ENCODE results near the gene MFSD11.
"Not testable (repeated sequence)": the region's sequence is repeated elsewhere in the genome, so short reads cannot be mapped to it uniquely, and the experiment has no call there.

The MFSD11 gene

DNA sequence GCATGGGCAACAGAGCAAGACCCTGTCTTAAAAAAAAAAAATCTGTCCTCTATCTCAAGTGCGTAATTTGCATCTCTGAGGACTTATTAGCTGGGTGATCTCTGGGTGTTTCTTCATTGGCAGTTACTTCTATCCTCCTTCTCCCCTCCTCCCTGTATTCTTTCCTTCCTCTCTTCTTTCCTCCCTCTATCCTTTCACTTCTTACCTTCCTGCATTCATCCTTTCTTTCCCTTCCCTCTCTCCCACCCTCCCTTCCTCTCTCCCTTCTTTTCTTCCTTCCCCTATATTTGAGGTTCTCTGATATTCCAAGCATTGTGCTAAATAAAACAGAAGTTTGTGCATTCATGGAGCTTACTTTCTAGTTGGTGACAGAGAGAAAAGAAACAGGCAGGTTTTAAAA, 10.7 kb downstream of the MFSD11 start:
- DNase-seq (ENCODE audit: low read depth): no peak

GRCh38 chr17:76751416-76751993, 13.6 kb downstream of the MFSD11 start:
- DNase-seq (ENCODE audit: low read depth): no peak

DNA sequence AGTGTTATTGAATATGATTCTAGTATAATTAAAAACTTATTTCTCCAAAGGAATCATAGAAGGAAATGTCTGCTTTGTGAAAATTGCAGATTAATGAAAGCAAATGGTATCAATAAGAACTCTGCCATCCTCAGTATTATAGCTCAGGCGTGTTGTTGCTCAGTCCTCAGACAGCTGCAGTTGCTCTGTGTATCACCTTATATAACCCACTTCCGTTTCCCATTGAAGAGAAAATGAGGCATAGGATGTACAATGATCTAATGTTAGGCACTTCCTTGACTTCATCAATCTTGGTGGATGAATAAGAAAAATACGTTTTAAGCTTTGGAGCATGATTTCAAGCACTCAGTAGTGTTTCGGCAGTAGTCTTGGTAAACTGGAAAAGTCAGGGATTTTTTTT, 14.1 kb downstream of the MFSD11 start:
- DNase-seq (ENCODE audit: low read depth): no peak

GRCh38 chr17:76753061-76753961, 15.4 kb downstream of the MFSD11 start:
- no peak for DNase-seq (ENCODE audit: low read depth)

GRCh38 chr17:76755285-76755684, 17.4 kb downstream of the MFSD11 start:
- DNase-seq (ENCODE audit: low read depth): no peak

GRCh38 chr17:76757256-76757655, 19.3 kb downstream of the MFSD11 start:
- no peak for DNase-seq (ENCODE audit: low read depth)

- DNase-seq (ENCODE audit: low read depth): no peak
These were observed 20.7 kb downstream of the MFSD11 start for GRCh38 chr17:76758570-76758969.

GRCh38 chr17:76772842-76773525, 35.1 kb downstream of the MFSD11 start:
- peak; percentile 30 for DNase-seq (ENCODE audit: low read depth)

- no peak for DNase-seq (ENCODE audit: low read depth)
These were observed 37.2 kb downstream of the MFSD11 start for GRCh38 chr17:76775021-76775600.

- DNase-seq (ENCODE audit: low read depth): no peak
These were observed 43.4 kb downstream of the MFSD11 start for GRCh38 chr17:76781056-76781982.

DNA sequence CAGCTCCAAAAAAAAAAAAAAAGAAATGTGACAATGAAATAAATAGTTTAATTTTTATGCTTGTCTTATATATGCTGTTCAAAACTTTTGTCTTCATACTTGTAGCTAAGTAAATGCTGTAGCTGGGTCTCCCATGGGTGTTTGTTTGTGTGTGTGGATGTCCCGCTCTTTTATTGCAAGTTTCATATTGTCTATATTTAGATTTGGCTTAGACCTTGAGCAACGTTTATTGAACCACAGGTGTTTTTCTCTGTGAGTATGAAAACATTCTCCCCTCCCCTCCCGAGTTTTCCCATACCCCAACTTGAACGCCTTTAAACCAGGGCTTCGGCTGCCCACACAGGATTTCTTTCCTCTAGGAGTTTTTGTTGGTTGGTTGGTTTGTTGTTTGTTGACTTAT, 45.2 kb downstream of the MFSD11 start:
- DNase-seq (ENCODE audit: low read depth): no peak

GRCh38 chr17:76784926-76785325, 47.0 kb downstream of the MFSD11 start:
- DNase-seq (ENCODE audit: low read depth): no peak

DNA sequence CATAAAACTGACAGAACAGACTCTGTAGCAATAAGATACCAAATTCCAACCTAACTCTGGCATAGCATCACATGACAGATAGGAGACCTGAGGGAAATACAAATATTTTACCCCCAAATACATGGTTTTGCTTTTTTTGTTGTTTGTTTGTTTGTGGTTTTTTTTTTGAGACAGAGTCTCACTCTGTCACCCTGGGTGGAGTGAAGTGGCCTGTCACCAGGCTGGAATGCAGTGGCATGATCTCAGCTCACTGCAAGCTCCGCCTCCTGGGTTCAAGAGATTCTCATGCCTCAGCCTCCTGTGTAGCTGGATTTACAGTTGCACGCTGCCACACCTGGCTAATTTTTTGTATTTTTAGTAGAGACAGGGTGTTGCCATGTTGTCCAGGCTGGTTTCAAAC, 49.9 kb downstream of the MFSD11 start:
- DNase-seq (ENCODE audit: low read depth): not testable (repeated sequence)

- no peak for DNase-seq (ENCODE audit: low read depth)
These were observed 51.4 kb downstream of the MFSD11 start for GRCh38 chr17:76789235-76789788.

GRCh38 chr17:76791053-76791980, 53.4 kb downstream of the MFSD11 start:
- peak; percentile 11 for DNase-seq (ENCODE audit: low read depth)

GRCh38 chr17:76792348-76792747, 54.4 kb downstream of the MFSD11 start:
- no peak for DNase-seq (ENCODE audit: low read depth)

GRCh38 chr17:76793775-76794174, 55.9 kb downstream of the MFSD11 start:
- DNase-seq (ENCODE audit: low read depth): no peak

- DNase-seq (ENCODE audit: low read depth): no peak
These were observed 58.2 kb downstream of the MFSD11 start for GRCh38 chr17:76796081-76796480.

DNA sequence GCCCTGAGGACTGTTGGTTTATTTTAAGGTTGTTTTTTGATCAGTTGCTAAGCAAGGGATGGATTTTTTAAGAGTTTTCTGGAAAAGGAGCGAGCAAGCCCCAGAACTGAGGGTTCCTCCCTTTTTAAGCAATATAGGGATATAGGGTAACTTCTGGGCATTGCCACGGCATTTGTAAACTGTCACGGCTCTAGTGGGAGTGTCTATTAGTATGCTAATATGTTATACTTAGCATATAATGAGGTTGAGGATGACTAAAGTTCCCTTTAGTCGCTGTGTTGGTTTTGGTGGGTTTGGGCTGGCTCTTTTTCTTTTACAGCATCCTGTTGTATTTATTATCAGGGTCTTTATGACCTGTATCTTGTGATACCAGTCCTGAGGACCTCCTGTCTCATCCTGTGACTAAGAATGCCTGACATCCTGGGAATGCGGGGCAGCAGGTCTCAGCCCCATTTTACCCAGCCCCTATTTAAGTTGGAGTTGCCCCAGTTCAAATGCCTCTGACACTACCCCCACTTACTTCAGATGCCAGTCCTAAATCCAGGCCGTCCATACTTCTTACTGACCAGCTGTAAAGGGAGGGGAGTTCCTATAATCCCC, 59.4 kb downstream of the MFSD11 start:
- no peak for DNase-seq (ENCODE audit: low read depth)

DNA sequence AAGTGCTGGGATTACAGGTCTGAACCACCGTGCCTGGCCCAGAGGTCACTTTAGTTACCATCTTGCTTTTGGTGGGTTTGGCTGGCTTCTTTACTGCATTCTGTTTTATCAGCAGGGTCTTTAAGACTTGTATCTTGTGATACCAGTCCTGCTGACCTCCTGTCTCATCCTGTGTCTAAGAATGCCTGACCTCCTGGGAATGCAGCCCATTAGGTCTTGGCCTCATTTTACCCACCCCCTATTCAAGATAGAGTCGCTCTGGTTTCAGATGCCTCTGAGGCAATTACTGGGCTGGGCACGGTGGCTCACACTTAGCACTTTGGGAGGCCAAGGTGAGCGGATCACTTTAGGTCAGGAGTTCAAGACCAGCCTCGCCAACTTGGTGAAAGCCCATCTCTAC, 63.8 kb downstream of the MFSD11 start:
- DNase-seq (ENCODE audit: low read depth): no peak
